IMR-90 (cell line): Measurements from ENCODE around the gene DCTD.

Experiments used
- CTCF ChIP-seq: conservative IDR thresholded peaks from 2 replicates; pipeline ENCODE4 v1.5.1; 2012; ENCODE audit warnings: mild to moderate bottlenecking, low read depth, low read length, improper control_type of control experiment
- MAZ ChIP-seq: IDR thresholded peaks from 2 replicates; pipeline ENCODE4 v1.6.1; 2012; ENCODE audit warnings: low read depth, mild to moderate bottlenecking, low read length, improper control_type of control experiment, moderate library complexity, borderline replicate concordance
- POLR2A ChIP-seq: IDR thresholded peaks from 2 replicates; pipeline ENCODE4 v1.6.1; 2012; ENCODE audit warnings: mild to moderate bottlenecking, low read depth, low read length

GRCh38 chr4:182842759-182843390, 74.3 kb downstream of the DCTD start:
- no peak for TF ChIP-seq CTCF
- TF ChIP-seq POLR2A, result no peak
- TF ChIP-seq MAZ, result no peak
